Muscle layer of colon (tissue), 2 donors: Measurements from ENCODE around the gene ATP9B.

ENCODE experiments used
- H3K27ac ChIP-seq: one replicate; pipeline ENCODE4 v1.7.0; 2013; ENCODE audit warnings: low read depth, mild to moderate bottlenecking, low read length, moderate library complexity
- H3K27me3 ChIP-seq, 2 donors: one replicate each; pipeline ENCODE4 v1.7.0; 2013; ENCODE audit warnings: low read length in 2 of 2, mild to moderate bottlenecking in 2 of 2; ENCODE audit not compliant: insufficient read depth in 2 of 2, control insufficient read depth in 1 of 2
- H3K36me3 ChIP-seq: one replicate; pipeline ENCODE4 v1.7.0; 2013; ENCODE audit warnings: mild to moderate bottlenecking, low read length; ENCODE audit not compliant: insufficient read depth
- H3K4me1 ChIP-seq: one replicate; pipeline ENCODE4 v1.7.0; 2013; ENCODE audit warnings: mild to moderate bottlenecking, low read length; ENCODE audit not compliant: insufficient read depth
- H3K4me3 ChIP-seq, 2 donors: one replicate each; pipeline ENCODE4 v1.7.0; 2013; ENCODE audit warnings: low read length in 2 of 2, low read depth in 1 of 2, mild to moderate bottlenecking in 1 of 2, moderate library complexity in 1 of 2
- H3K9ac ChIP-seq: one replicate; pipeline ENCODE4 v1.7.0; 2013; ENCODE audit warnings: low read length
- H3K9me3 ChIP-seq: one replicate; pipeline ENCODE4 v1.7.0; 2013; ENCODE audit warnings: mild to moderate bottlenecking, low read length
- donor health status: abdominal sarcoma.
- donor health status: Adenocarcinoma of cecum.

ATP9B gene

GRCh38 chr18:79335833-79336360 is 266.7 kb downstream of the ATP9B start:
- H3K9me3 ChIP-seq, result no peaks in the 10 kb centered on the region

GRCh38 chr18:79336556-79337142 is 267.5 kb downstream of the ATP9B start:
- Histone ChIP-seq H3K9ac (no peak overlapping the region), H3K4me3 (no peak overlapping the region), H3K4me1 (no peaks in the 10 kb centered on the region), H3K27me3 (no peaks in the 10 kb centered on the region), H3K9me3 (no peaks in the 10 kb centered on the region), H3K36me3 (peaks cover 30% of the 10 kb centered on the region), H3K27ac (no peak overlapping the region)

More at GRCh38 chr18:79335833-79336360, 266.7 kb downstream of the ATP9B start:
- Histone ChIP-seq H3K27me3 (no peaks in the 10 kb centered on the region), H3K36me3 (peaks cover 30% of the 10 kb centered on the region), H3K9ac (no peak overlapping the region), H3K27ac (no peak overlapping the region), H3K4me3 (no peak overlapping the region), H3K4me1 (no peaks in the 10 kb centered on the region)

- Histone ChIP-seq H3K4me3 (no peak overlapping the region), H3K27me3 (no peaks in the 10 kb centered on the region), H3K4me1 (no peaks in the 10 kb centered on the region), H3K9ac (no peak overlapping the region), H3K9me3 (no peaks in the 10 kb centered on the region), H3K27ac (no peak overlapping the region), H3K36me3 (peaks cover 30% of the 10 kb centered on the region)
Observed at GRCh38 chr18:79337184-79337583, 268.0 kb downstream of the ATP9B start.

GRCh38 chr18:79337620-79338019 is 268.4 kb downstream of the ATP9B start:
- Histone ChIP-seq H3K4me3 (no peak overlapping the region), H3K9ac (no peak overlapping the region), H3K36me3 (peaks cover 28% of the 10 kb centered on the region), H3K9me3 (no peaks in the 10 kb centered on the region), H3K27me3 (no peaks in the 10 kb centered on the region), H3K4me1 (no peaks in the 10 kb centered on the region), H3K27ac (no peak overlapping the region)

- no peaks in the 10 kb centered on the region for H3K27me3 ChIP-seq
- no peaks in the 10 kb centered on the region for H3K4me1 ChIP-seq
- no peaks in the 10 kb centered on the region for H3K9me3 ChIP-seq
- H3K27ac ChIP-seq, result no peak overlapping the region
- peaks cover 35% of the 10 kb centered on the region for H3K36me3 ChIP-seq
- H3K9ac ChIP-seq, result no peak overlapping the region
- H3K4me3 ChIP-seq, result no peak overlapping the region
Observed at GRCh38 chr18:79339094-79339908, 270.1 kb downstream of the ATP9B start.

- Histone ChIP-seq H3K9ac (no peak overlapping the region), H3K36me3 (peaks cover 56% of the 10 kb centered on the region), H3K4me3 (no peak overlapping the region), H3K4me1 (no peaks in the 10 kb centered on the region), H3K27ac (no peak overlapping the region), H3K9me3 (no peaks in the 10 kb centered on the region), H3K27me3 (no peaks in the 10 kb centered on the region)
Observed at GRCh38 chr18:79343567-79344207, 274.5 kb downstream of the ATP9B start.

GRCh38 chr18:79344208-79344581 is 275.0 kb downstream of the ATP9B start:
- no peaks in the 10 kb centered on the region for H3K27me3 ChIP-seq
- H3K4me3 ChIP-seq, result no peak overlapping the region
- no peak overlapping the region for H3K9ac ChIP-seq
- H3K27ac ChIP-seq, result no peak overlapping the region
- H3K9me3 ChIP-seq, result no peaks in the 10 kb centered on the region
- H3K4me1 ChIP-seq, result no peaks in the 10 kb centered on the region
- H3K36me3 ChIP-seq, result peaks cover 57% of the 10 kb centered on the region

- H3K36me3 ChIP-seq, result peaks cover 66% of the 10 kb centered on the region
- no peaks in the 10 kb centered on the region for H3K4me1 ChIP-seq
- no peaks in the 10 kb centered on the region for H3K27me3 ChIP-seq
- no peak overlapping the region for H3K27ac ChIP-seq
- no peaks in the 10 kb centered on the region for H3K9me3 ChIP-seq
- H3K4me3 ChIP-seq, result no peak overlapping the region
- H3K9ac ChIP-seq, result no peak overlapping the region
Observed at GRCh38 chr18:79345366-79345765, 276.2 kb downstream of the ATP9B start.

GRCh38 chr18:79345981-79346380 is 276.8 kb downstream of the ATP9B start:
- Histone ChIP-seq H3K27ac (no peak overlapping the region), H3K27me3 (no peaks in the 10 kb centered on the region), H3K4me1 (no peaks in the 10 kb centered on the region), H3K9ac (no peak overlapping the region), H3K4me3 (no peak overlapping the region), H3K36me3 (peaks cover 72% of the 10 kb centered on the region), H3K9me3 (no peaks in the 10 kb centered on the region)

- Histone ChIP-seq H3K27me3 (no peaks in the 10 kb centered on the region), H3K9ac (no peak overlapping the region), H3K4me1 (no peaks in the 10 kb centered on the region), H3K27ac (no peak overlapping the region), H3K4me3 (no peak overlapping the region), H3K36me3 (peaks cover 79% of the 10 kb centered on the region), H3K9me3 (no peaks in the 10 kb centered on the region)
Observed at GRCh38 chr18:79348066-79348465, 278.9 kb downstream of the ATP9B start.

GRCh38 chr18:79352432-79352831 is 283.2 kb downstream of the ATP9B start:
- no peak overlapping the region for H3K9ac ChIP-seq
- no peak overlapping the region for H3K27ac ChIP-seq
- H3K27me3 ChIP-seq, result no peaks in the 10 kb centered on the region
- peaks cover 38% of the 10 kb centered on the region for H3K36me3 ChIP-seq
- no peak overlapping the region for H3K4me3 ChIP-seq
- H3K4me1 ChIP-seq, result no peaks in the 10 kb centered on the region
- H3K9me3 ChIP-seq, result no peaks in the 10 kb centered on the region
